GM12892 (cell line): Measurements from ENCODE around the gene SCGB2B2.

Experiments
- POLR2A ChIP-seq: IDR thresholded peaks from 2 replicates; pipeline ENCODE4 v1.6.1; 2011; ENCODE audit warnings: low read depth, low read length, control low read depth
- POLR2AphosphoS5 ChIP-seq: IDR thresholded peaks from 2 replicates; pipeline ENCODE4 v1.6.1; 2011; ENCODE audit warnings: low read depth, low read length, control low read depth
- TAF1 ChIP-seq: IDR thresholded peaks from 2 replicates; pipeline ENCODE4 v1.6.1; 2011; ENCODE audit warnings: low read depth, mild to moderate bottlenecking, control low read depth, low read length, borderline replicate concordance

GRCh38 chr19:34707661-34708060, 30.7 kb upstream of the SCGB2B2 start:
- no peak for TF ChIP-seq POLR2A
- TF ChIP-seq TAF1: no peak
- TF ChIP-seq POLR2AphosphoS5: no peak
